Kidney glomerular epithelial cell (primary cell): ENCODE measurements around the gene MYO10.
A peak's percentile ranks its signal among the peaks of the same experiment; 100 is the strongest.
"Not testable (repeated sequence)": the region's sequence is repeated elsewhere in the genome, so short reads cannot be mapped to it uniquely, and the experiment has no call there.

Experiments used
- DNase-seq: peaks from one replicate; lab custom pipeline; 2025; lab: John Stamatoyannopoulos, UW

Gene MYO10

GRCh38 chr5:16784088-16784487, 152.0 kb downstream of the MYO10 start:
- peak; percentile 13 for DNase-seq

- DNase-seq, result no peak
Measured at GRCh38 chr5:16781828-16782626, 154.1 kb downstream of the MYO10 start.

- no peak for DNase-seq
Measured at GRCh38 chr5:16780325-16780724, 155.8 kb downstream of the MYO10 start.

- DNase-seq, result no peak
Measured at GRCh38 chr5:16777432-16777831, 158.7 kb downstream of the MYO10 start.

- DNase-seq, result no peak
Measured at GRCh38 chr5:16776611-16777251, 159.4 kb downstream of the MYO10 start.

- no peak for DNase-seq
Measured at GRCh38 chr5:16774806-16775205, 161.3 kb downstream of the MYO10 start.

GRCh38 chr5:16773991-16774390, 162.1 kb downstream of the MYO10 start:
- DNase-seq, result no peak

- DNase-seq, result no peak
Measured at GRCh38 chr5:16772556-16772955, 163.5 kb downstream of the MYO10 start.

GRCh38 chr5:16768184-16768583, 167.9 kb downstream of the MYO10 start:
- DNase-seq, result no peak

GRCh38 chr5:16763211-16763610, 172.9 kb downstream of the MYO10 start:
- no peak for DNase-seq

- no peak for DNase-seq
Measured at GRCh38 chr5:16759147-16759773, 176.8 kb downstream of the MYO10 start.

- no peak for DNase-seq
Measured at GRCh38 chr5:16757989-16758501, 178.0 kb downstream of the MYO10 start.

GRCh38 chr5:16757577-16757976, 178.5 kb downstream of the MYO10 start:
- DNase-seq, result not testable (repeated sequence)

GRCh38 chr5:16757146-16757545, 178.9 kb downstream of the MYO10 start:
- no peak for DNase-seq

GRCh38 chr5:16756692-16757091, 179.4 kb downstream of the MYO10 start:
- no peak for DNase-seq

- no peak for DNase-seq
Measured at GRCh38 chr5:16755641-16756040, 180.4 kb downstream of the MYO10 start.

- no peak for DNase-seq
Measured at GRCh38 chr5:16754601-16755000, 181.5 kb downstream of the MYO10 start.

GRCh38 chr5:16754086-16754485, 182.0 kb downstream of the MYO10 start:
- no peak for DNase-seq

- DNase-seq, result no peak
Measured at GRCh38 chr5:16750445-16750844, 185.6 kb downstream of the MYO10 start.

- no peak for DNase-seq
Measured at GRCh38 chr5:16749626-16750025, 186.5 kb downstream of the MYO10 start.

- DNase-seq, result no peak
Measured at GRCh38 chr5:16744164-16744880, 191.8 kb downstream of the MYO10 start.

GRCh38 chr5:16742938-16743337, 193.2 kb downstream of the MYO10 start:
- no peak for DNase-seq
